Measurements from ENCODE around the gene ABLIM1. TPM values are rescaled to one million over a fixed set of nuclear protein-coding genes. Genes with fewer than 3 reads are reported as not detected.

Gene ABLIM1
- total and polyA plus RNA-seq, 2 of the 4 experiments (the other 2 are of a cell fraction), result 7.7 to 9.9 TPM

DNA sequence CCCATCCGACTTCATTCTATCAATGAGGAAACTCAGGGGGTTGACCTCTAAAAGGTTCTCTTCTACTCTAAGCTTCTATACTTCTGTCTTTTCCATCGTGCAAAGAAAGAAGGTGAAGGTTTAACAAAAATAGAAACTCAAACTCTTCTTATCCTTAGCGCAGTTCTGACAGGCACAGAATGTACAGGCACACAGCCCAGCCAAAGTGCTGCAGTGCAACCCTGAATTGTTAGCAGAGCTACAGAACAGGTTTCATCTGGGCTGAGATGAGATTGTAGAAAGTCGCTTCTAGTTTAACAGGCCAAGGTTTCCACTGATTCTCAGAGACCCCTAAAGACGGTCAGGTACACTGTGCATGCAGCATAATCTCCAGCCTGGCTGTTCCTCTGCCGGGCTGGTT, 174.5 kb downstream of the ABLIM1 start:
- no peak overlapping the region for H3K4me2 ChIP-seq (ENCODE audit: low read depth, low read length)
- peaks cover 3% of the 10 kb centered on the region; the same call in 1 of the 2 replicates for H3K9me1 ChIP-seq (ENCODE audit: insufficient read depth, low read length)
- H4K8ac ChIP-seq (ENCODE audit: low read depth in 2 of 2, low read length in 2 of 2), result no peak overlapping the region
- H3K56ac ChIP-seq (ENCODE audit: extremely low read depth, insufficient read depth, low read length), result no peak overlapping the region
- no peaks in the 10 kb centered on the region for H3K4me1 ChIP-seq (ENCODE audit: control insufficient read depth, insufficient read depth, low read length)
- H4K20me1 ChIP-seq (ENCODE audit: insufficient read depth, low read length), result no peaks in the 10 kb centered on the region
- in situ Hi-C loops (cut with MboI; ENCODE audit: low sequenced_read_pairs) (no loop called here), intact Hi-C loops (cut with micrococcal nuclease) (no loop called here), dilution Hi-C loops (cut with HindIII; ENCODE audit: low sequenced_read_pairs, unreplicated experiment) (no loop called here)
- TF ChIP-seq SMC3 (IDR thresholded peaks at IDR 0.05; ENCODE audit: low read depth, low read length), result no peak
- TF ChIP-seq, protein P1, sequence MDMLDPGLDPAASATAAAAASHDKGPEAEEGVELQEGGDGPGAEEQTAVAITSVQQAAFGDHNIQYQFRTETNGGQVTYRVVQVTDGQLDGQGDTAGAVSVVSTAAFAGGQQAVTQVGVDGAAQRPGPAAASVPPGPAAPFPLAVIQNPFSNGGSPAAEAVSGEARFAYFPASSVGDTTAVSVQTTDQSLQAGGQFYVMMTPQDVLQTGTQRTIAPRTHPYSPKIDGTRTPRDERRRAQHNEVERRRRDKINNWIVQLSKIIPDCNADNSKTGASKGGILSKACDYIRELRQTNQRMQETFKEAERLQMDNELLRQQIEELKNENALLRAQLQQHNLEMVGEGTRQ (IDR thresholded peaks at IDR 0.05; ENCODE audit: low read depth, low read length), result no peak
- TF ChIP-seq RCOR1 (IDR thresholded peaks at IDR 0.05; ENCODE audit: insufficient replicate concordance, low read length), result no peak
- no peak for TF ChIP-seq ELK1 (IDR thresholded peaks at IDR 0.05; ENCODE audit: borderline replicate concordance, low read depth, low read length)
- TF ChIP-seq NFE2L2 (IDR thresholded peaks at IDR 0.05; ENCODE audit: low read depth, low read length), result no peak
- no peak for TF ChIP-seq CTCF (conservative IDR thresholded peaks at IDR 0.05; ENCODE audit: low read depth, low read length)
- no peak for TF ChIP-seq CEBPB (IDR thresholded peaks at IDR 0.05; ENCODE audit: low read depth, low read length)
- TF ChIP-seq FOS (IDR thresholded peaks at IDR 0.05; ENCODE audit: low read depth, low read length), result no peak
- TF ChIP-seq MAZ (IDR thresholded peaks at IDR 0.05; ENCODE audit: borderline replicate concordance, low read depth, low read length), result no peak
- TF ChIP-seq POLR2A (IDR thresholded peaks at IDR 0.05; ENCODE audit: low read depth, low read length), result no peak
- no peak for TF ChIP-seq CHD1 (IDR thresholded peaks at IDR 0.05; ENCODE audit: low read depth, low read length)
- TF ChIP-seq RAD21 (IDR thresholded peaks at IDR 0.05; ENCODE audit: low read length), result no peak
- no peak for TF ChIP-seq BHLHE40 (IDR thresholded peaks at IDR 0.05; ENCODE audit: low read depth, low read length)
- TF ChIP-seq MXI1 (IDR thresholded peaks at IDR 0.05; ENCODE audit: borderline replicate concordance, low read depth, low read length), result no peak
- TF ChIP-seq RFX5 (IDR thresholded peaks at IDR 0.05; ENCODE audit: low read depth, low read length), result no peak
- TF ChIP-seq MAFK (IDR thresholded peaks at IDR 0.05; ENCODE audit: low read depth, low read length), result no peak
- H4K91ac ChIP-seq (ENCODE audit: insufficient read depth, low read depth, low read length), result no peak overlapping the region
- H2AK5ac ChIP-seq (ENCODE audit: low read depth, low read length), result no peak overlapping the region
- no peak overlapping the region for H2AK9ac ChIP-seq (replicated peaks; ENCODE audit: low read depth, low read length, poor library complexity)
- DNase-seq, result no peak
- BruUV-seq (replicated peaks), result no TSS peak
- H3K23ac ChIP-seq (ENCODE audit: low read depth, low read length), result no peak overlapping the region
- peaks cover 4% of the 10 kb centered on the region; the same call in 1 of the 2 replicates for H3K36me3 ChIP-seq (ENCODE audit: control insufficient read depth, insufficient read depth, low read length)
- H3K9ac ChIP-seq (ENCODE audit: low read depth, low read length), result no peak overlapping the region
- POLR2A ChIA-PET (ENCODE audit: unreplicated experiment), result no interaction called here
- H2BK120ac ChIP-seq (ENCODE audit: low read depth, low read length), result no peak overlapping the region
- no peak overlapping the region for H4K5ac ChIP-seq (ENCODE audit: low read depth, low read length)
- no peak overlapping the region for H2BK15ac ChIP-seq (ENCODE audit: low read depth, low read length)
- H3K4ac ChIP-seq (ENCODE audit: low read depth, low read length), result no peak overlapping the region
- peaks cover 4% of the 10 kb centered on the region for H3K9me3 ChIP-seq (ENCODE audit: control insufficient read depth, insufficient read depth, low read length)
- no peak overlapping the region for H3K4me3 ChIP-seq (ENCODE audit: insufficient read depth, low read depth, low read length)
- no CpG with 5 or more reads among the region's 6 CpGs for WGBS, 2 experiments (ENCODE audit: extremely low coverage in 2 of 2, insufficient read length in 1 of 2)
- CTCF ChIA-PET, result no interaction called here
- H3K18ac ChIP-seq (ENCODE audit: low read depth, low read length), result no peak overlapping the region
- no peak for ATAC-seq (ENCODE audit: low read depth)
- peaks cover 4% of the 10 kb centered on the region for H3K27me3 ChIP-seq (ENCODE audit: control insufficient read depth, insufficient read depth, low read length)
- no peak overlapping the region for H2BK5ac ChIP-seq (ENCODE audit: low read depth, low read length, poor library complexity, severe bottlenecking)
- no peak overlapping the region for H2BK20ac ChIP-seq (ENCODE audit: low read depth, low read length)
- no peak overlapping the region for H3K27ac ChIP-seq (ENCODE audit: insufficient read depth, low read length)
- no peaks in the 10 kb centered on the region for H3K79me1 ChIP-seq (ENCODE audit: low read depth in 1 of 2, low read length in 2 of 2)
- no peak overlapping the region for H2AFZ ChIP-seq (replicated peaks; ENCODE audit: low read length, poor library complexity)
- H3K14ac ChIP-seq (replicated peaks; ENCODE audit: low read depth, low read length), result no peak overlapping the region

All from IMR-90 (cell line).